ENCODE measurements around the gene PDSS1.

PDSS1 gene

GRCh38 chr10:26792758-26793495, 95.4 kb downstream of the PDSS1 start:
- no peak for FAIRE-seq
- DNase-seq (ENCODE audit: low spot score): no peak
